Large intestine (tissue), 3 donors: ENCODE data around the gene CPNE6. TPM values are rescaled to one million over a fixed set of nuclear protein-coding genes. Genes with fewer than 3 reads are reported as not detected.

ENCODE experiments used
- DNase-seq, 2 donors: peaks; one replicate each; pipeline versions ENCODE4 v3.0.0 to v3.0.0-alpha.2; 2013
- H3K27ac ChIP-seq: one replicate; pipeline ENCODE4 v1.5.1; 2013; ENCODE audit warnings: low read length
- H3K27me3 ChIP-seq: 2 replicates; pipeline ENCODE4 v1.6.1; 2013; ENCODE audit warnings: low read length; ENCODE audit not compliant: control insufficient read depth, insufficient read depth
- H3K36me3 ChIP-seq: 2 replicates; pipeline ENCODE4 v1.6.1; 2013; ENCODE audit warnings: low read length; ENCODE audit not compliant: control insufficient read depth, insufficient read depth
- H3K4me1 ChIP-seq: one replicate; pipeline ENCODE4 v1.6.1; 2013; ENCODE audit warnings: low read length; ENCODE audit not compliant: control insufficient read depth, insufficient read depth
- H3K4me3 ChIP-seq: one replicate; pipeline ENCODE4 v1.5.1; 2013; ENCODE audit warnings: low read length
- H3K9me3 ChIP-seq: one replicate; pipeline ENCODE4 v1.6.1; 2013; ENCODE audit warnings: mild to moderate bottlenecking, low read depth, low read length, moderate library complexity; ENCODE audit not compliant: control insufficient read depth
- WGBS: methylation state at CpG from one replicate; pipeline ENCODE4 v1.1.5; 2013; ENCODE audit warnings: low lambda C conversion rate; ENCODE audit not compliant: insufficient coverage; 5-methylcytosine and 5-hydroxymethylcytosine counted together
- polyA plus RNA-seq: library from polyadenylated mRNA; unstranded; fragments of 120-200 nt; gene quantifications from one replicate; pipeline ENCODE4 v1.2.1, GENCODE V29; 2013

The CPNE6 gene
- polyA plus RNA-seq, 1 donor, result 0.31 TPM

DNA sequence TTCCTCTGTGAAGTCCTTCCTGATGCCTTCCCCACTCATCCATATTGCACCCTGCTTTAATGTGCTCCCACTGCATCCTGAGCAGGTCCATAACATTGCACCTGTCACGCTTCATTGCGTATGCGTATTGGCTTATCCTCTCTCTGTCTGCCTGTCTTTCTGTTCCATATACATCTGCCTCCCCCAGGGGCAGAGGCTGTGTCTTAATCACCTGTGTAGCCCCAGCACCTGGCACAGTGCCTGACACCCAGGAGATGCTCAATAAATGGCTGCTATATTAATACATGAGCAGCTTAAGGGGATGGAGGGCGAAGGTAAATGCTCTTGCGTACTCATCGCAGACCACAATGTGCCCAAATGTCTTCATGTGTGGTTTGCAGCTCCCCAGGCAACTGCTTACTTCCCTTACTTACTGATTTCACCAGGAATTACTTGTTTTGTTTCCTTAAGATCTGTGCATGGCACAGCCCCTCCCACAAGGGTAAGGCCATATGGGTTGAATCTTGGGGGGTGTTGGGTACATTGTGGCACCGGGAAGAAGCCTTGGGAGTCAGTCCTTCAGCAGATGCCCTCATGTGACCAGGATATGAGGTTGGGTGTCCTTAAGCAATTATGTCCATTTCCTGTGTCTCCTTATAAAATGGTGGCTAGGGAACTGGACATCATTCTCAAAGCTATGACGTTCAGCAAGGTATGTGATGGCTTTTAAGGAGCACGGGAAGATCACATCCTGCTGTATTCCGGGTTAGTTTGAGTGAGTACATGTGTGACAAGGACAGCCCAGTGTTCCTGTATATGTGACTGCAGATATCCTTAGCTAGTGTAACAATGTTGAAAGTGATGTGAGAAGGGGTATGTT is 848 bp upstream of the CPNE6 start:
- Histone ChIP-seq H3K36me3 (no peaks in the 10 kb centered on the region), H3K27ac (no peak overlapping the region), H3K9me3 (no peaks in the 10 kb centered on the region), H3K27me3 (no peaks in the 10 kb centered on the region), H3K4me3 (no peak overlapping the region), H3K4me1 (peaks cover 53% of the 10 kb centered on the region)
- no peak for DNase-seq
- WGBS, result 100% methylated on average over 1 of the region's 10 CpGs

DNA sequence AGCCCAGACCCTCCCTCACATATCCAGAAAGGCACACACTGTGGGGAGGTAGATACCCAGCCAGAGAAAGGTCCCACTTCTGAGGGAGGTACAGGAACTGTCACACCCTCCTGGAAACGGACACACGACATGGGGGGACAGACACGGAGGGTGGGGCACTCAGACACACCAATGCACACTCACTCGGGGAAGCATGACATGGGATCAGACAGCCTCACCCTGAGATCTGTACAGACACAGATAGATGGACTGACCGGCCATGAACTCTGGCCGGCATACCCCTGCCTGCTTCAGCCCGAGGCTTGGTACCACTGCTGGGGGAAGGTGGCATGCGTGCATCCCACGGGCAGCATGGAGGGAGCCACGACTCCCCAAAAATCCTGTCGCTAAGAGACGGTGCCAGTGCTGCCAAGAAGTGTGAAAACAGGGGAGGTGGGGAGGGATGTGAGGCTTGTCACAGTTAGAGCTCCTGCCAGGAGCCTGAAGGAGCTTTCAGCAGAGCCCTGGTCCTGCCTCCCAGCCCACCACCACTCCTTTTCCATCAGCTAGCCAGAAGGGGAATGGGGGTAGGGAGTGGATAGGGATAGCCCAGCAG is 571 bp downstream of the CPNE6 start:
- H3K27ac ChIP-seq, result no peak overlapping the region
- WGBS, result no CpG with 5 or more reads among the region's 12 CpGs
- no peak overlapping the region for H3K4me3 ChIP-seq
- no peaks in the 10 kb centered on the region for H3K9me3 ChIP-seq
- no peaks in the 10 kb centered on the region for H3K27me3 ChIP-seq
- H3K4me1 ChIP-seq, result peaks cover 42% of the 10 kb centered on the region
- no peaks in the 10 kb centered on the region for H3K36me3 ChIP-seq
- no peak for DNase-seq

DNA sequence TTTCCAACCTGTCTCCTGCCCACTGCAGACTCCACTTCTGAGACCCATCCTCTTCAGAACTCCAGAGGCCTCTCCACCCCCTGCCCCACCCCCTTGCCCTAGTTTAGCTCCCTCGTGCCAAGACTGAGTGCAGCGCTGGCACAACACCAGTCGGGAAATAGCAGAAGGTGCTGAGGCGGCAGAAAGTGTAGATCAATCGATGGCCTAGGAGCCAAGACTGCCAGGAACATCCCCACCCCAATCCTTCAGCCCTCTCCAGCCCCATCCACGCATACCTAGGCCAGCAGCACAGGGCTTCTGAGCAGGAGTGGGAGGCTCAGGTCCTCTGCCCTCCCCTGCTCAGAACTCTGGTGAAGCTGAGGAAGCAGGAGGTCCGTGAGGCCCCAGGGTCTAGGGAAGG is 1.1 kb downstream of the CPNE6 start:
- Histone ChIP-seq H3K36me3 (no peaks in the 10 kb centered on the region), H3K27me3 (no peaks in the 10 kb centered on the region), H3K4me3 (no peak overlapping the region), H3K27ac (no peak overlapping the region), H3K9me3 (no peaks in the 10 kb centered on the region), H3K4me1 (peaks cover 37% of the 10 kb centered on the region)
- WGBS, result no CpG with 5 or more reads among the region's 7 CpGs
- DNase-seq, result no peak

DNA sequence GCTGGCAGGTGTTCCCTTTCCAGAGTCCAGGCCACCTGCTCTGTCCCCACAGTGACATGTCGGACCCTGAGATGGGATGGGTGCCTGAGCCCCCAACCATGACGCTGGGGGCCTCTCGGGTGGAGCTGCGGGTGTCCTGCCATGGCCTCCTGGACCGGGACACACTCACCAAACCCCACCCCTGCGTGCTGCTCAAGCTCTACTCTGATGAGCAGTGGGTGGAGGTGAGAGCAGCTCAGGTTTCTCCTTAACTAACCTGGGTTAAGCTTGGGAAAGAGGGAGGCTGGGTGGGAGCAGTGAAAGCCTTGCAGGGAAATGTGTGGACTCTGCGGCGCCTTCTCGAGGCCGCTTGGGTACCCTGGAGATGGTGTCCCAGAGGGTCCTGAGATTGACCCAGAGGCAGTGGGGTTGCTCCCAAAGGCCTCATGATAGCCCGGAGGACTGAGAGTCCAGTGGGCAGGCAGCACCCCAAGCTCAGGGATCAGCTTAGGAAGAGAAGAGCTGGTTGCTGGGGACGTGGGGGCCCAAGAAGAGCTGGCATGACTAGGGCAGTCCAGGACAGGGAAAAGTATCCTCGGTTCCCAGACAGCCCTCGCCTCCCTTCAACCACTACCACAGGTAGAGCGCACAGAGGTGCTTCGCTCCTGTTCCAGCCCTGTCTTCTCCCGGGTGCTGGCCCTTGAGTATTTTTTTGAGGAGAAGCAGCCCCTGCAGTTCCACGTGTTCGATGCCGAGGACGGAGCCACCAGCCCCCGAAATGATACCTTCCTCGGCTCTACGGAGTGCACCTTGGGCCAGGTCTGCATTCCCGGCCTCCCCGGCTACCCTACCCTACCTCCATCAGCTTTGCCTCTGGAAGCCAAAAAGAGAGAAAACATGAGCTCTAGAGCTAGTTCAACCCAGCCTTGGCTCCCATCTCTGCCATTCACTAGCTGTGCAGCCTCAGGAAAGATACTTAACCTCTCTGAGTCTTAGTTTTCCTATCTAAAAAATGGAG is 1.8 kb downstream of the CPNE6 start:
- H3K9me3 ChIP-seq, result no peaks in the 10 kb centered on the region
- no CpG with 5 or more reads among the region's 26 CpGs for WGBS
- peaks cover 32% of the 10 kb centered on the region for H3K4me1 ChIP-seq
- no peaks in the 10 kb centered on the region for H3K27me3 ChIP-seq
- H3K4me3 ChIP-seq, result no peak overlapping the region
- DNase-seq, result no peak
- H3K27ac ChIP-seq, result no peak overlapping the region
- no peaks in the 10 kb centered on the region for H3K36me3 ChIP-seq

DNA sequence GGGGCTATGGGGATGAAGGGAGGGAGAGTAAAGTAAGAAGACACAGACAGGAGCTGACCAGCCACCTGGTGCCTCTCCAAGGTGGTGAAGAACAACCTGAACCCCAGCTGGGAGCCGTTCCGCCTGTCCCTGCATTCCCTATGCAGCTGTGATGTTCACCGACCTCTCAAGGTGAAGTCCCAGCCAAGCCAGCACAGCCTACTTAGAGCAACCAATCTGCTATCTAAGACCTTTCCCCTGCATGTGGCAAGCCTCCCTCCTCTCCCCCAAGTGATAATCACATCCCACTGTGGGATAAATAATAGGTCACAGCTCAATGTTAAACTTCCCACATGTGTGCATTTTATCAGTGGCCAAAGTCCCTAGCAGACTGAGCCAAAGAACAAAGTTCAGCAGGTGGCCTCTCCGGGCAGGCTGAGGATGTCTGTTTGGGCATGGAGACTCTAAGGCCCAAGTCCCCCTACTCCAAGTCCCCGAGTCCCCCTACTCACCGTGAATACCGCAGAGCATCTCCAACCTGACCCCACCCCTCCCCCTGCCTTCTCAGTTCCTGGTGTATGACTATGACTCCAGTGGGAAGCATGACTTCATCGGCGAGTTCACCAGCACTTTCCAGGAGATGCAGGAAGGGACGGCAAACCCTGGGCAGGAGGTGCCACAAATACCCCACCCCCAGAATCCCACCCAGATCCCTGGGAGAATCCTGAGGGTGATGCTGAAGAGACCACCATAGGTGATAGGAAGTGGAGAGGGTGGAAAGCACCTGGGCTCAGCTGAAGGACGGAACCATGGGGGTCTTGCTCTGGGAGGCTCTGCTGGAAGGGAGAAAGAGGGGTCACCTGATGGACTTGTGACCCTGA is 3.5 kb downstream of the CPNE6 start:
- peaks cover 2% of the 10 kb centered on the region for H3K27me3 ChIP-seq
- H3K36me3 ChIP-seq, result no peaks in the 10 kb centered on the region
- peak overlapping the region; percentile 66 for H3K27ac ChIP-seq
- H3K4me1 ChIP-seq, result peaks cover 32% of the 10 kb centered on the region
- WGBS, result no CpG with 5 or more reads among the region's 11 CpGs
- peak; percentile 65 to 88 for DNase-seq
- H3K4me3 ChIP-seq, result no peak overlapping the region
- H3K9me3 ChIP-seq, result no peaks in the 10 kb centered on the region

DNA sequence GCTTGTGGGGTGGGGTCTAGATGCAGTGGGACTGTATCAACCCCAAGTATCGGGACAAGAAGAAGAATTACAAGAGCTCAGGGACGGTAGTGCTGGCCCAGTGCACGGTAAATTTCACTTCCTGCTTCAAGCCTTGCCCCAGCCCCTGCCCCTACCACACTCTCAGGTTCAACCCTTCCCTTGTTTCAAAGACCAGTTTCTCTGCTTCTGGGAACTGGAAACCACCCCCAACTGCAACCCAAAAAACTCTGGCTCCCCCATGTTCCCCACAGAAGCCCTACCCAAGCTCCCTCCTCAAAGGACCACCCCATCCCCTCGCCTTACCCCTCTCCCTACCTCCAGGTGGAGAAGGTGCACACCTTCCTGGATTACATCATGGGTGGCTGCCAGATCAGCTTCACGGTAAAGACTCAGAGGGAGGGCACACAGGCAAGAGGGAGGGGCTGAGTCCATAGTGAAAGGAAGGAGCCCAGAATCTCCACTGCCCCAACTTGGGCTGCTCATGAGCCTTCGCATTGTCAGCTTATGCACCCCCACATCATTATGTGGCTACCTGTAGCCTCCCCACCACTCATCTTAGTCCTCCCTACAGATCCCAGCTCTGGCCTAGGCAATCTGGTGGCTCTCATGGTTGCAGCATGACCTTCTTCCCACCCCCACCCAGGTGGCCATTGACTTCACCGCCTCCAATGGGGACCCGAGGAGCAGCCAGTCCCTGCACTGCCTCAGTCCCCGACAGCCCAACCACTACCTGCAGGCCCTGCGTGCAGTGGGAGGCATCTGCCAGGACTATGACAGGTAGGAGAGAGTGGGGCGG is 4.3 kb downstream of the CPNE6 start:
- Histone ChIP-seq H3K9me3 (no peaks in the 10 kb centered on the region), H3K4me3 (no peak overlapping the region), H3K4me1 (peaks cover 36% of the 10 kb centered on the region), H3K27ac (peak overlapping the region; percentile 66), H3K36me3 (no peaks in the 10 kb centered on the region), H3K27me3 (peaks cover 2% of the 10 kb centered on the region)
- no CpG with 5 or more reads among the region's 11 CpGs for WGBS
- DNase-seq, result peak in 1 of 2 donors; percentile 64

DNA sequence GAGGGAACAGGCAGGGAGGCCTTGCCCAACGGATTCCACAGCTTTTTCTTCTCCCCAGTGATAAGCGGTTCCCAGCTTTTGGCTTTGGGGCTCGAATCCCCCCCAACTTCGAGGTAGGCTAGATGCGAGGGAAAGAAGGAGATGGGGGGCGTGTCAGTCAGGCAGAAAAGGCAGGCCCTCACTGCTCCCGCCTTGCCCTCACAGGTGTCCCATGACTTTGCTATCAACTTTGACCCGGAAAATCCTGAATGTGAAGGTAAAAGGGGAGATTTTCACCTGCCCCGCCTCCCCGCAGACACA is 4.9 kb downstream of the CPNE6 start:
- DNase-seq, result no peak
- peaks cover 2% of the 10 kb centered on the region for H3K27me3 ChIP-seq
- WGBS, result no CpG with 5 or more reads among the region's 10 CpGs
- peaks cover 38% of the 10 kb centered on the region for H3K4me1 ChIP-seq
- no peaks in the 10 kb centered on the region for H3K36me3 ChIP-seq
- H3K4me3 ChIP-seq, result no peak overlapping the region
- H3K27ac ChIP-seq, result no peak overlapping the region
- H3K9me3 ChIP-seq, result no peaks in the 10 kb centered on the region

DNA sequence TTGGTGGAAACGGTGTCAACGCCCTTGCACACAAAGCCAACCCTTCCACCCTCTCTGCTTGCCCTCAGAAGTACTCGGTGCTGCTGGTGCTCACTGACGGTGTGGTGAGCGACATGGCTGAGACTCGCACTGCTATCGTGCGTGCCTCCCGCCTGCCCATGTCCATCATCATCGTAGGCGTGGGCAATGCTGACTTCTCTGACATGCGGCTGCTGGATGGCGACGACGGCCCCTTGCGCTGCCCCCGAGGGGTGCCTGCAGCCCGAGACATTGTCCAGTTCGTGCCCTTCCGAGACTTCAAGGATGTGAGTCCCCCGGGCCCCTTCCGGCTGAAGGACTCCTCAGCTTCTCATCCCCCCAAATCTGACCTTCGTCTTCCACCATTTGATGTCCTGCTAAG is 5.7 kb downstream of the CPNE6 start:
- Histone ChIP-seq H3K36me3 (no peaks in the 10 kb centered on the region), H3K9me3 (no peaks in the 10 kb centered on the region), H3K4me3 (no peak overlapping the region), H3K4me1 (peaks cover 43% of the 10 kb centered on the region), H3K27me3 (peaks cover 8% of the 10 kb centered on the region), H3K27ac (no peak overlapping the region)
- no peak for DNase-seq
- WGBS, result no CpG with 5 or more reads among the region's 23 CpGs

DNA sequence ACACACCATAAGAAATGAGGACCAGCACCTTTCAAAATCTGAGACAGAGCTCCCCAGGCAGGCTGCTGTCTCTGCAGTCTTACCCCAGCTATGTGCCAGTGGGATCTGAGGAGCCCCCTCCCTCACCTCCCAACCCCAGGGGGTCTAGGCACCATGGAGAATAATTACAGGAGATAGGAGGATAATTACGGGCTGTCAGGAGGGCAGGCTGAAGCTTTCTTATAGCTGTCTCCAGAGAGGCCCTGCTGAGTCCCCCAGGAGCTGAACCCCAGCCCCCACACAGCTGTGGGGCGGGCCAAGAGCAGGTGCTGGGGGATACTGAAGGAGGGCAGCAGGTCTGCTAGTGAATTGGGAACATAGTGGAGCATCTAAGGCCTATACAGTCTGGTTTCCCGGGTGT is 6.8 kb downstream of the CPNE6 start:
- no peaks in the 10 kb centered on the region for H3K9me3 ChIP-seq
- no peaks in the 10 kb centered on the region for H3K36me3 ChIP-seq
- H3K27ac ChIP-seq, result no peak overlapping the region
- no CpG with 5 or more reads among the region's 3 CpGs for WGBS
- peaks cover 8% of the 10 kb centered on the region for H3K27me3 ChIP-seq
- no peak for DNase-seq
- H3K4me1 ChIP-seq, result peaks cover 39% of the 10 kb centered on the region
- H3K4me3 ChIP-seq, result no peak overlapping the region
